HepG2 (cell line): ENCODE data around the gene GALC. TPM values are rescaled to one million over a fixed set of nuclear protein-coding genes. Genes with fewer than 3 reads are reported as not detected.

Experiments used
- ATAC-seq: fragments of 200-7000 bp; cut with Tn5 transposase; 3 replicates; pipeline ENCODE4 v1.9.1; 2020; ENCODE audit warnings: mild to moderate bottlenecking, moderate library complexity
- BruUV-seq: library from RNA; stranded (reverse); fragments of 400-500 nt; replicated peaks from 2 replicates; lab custom pipeline; 2021; lab: Mats Ljungman, UMichigan
- CTCF ChIA-PET: fragments of 300-600 bp; formaldehyde crosslinking; extraction: SDS; loops from one replicate; lab custom pipeline; 2021; ENCODE audit warnings: low total read pairs, inconsistent platforms, low intra/inter-chr PET ratio; lab: Yijun Ruan, JAX
- POLR2A ChIA-PET: fragments of 350-600 bp; sonication (Branson Sonifier 250); formaldehyde crosslinking; loops from one replicate; lab custom pipeline; 2020; ENCODE audit warnings: antibody characterized with exemption, inconsistent platforms; lab: Yijun Ruan, JAX
- DNase-seq: peaks from one replicate; pipeline ENCODE4 v3.0.0-alpha.2; 2015; ENCODE audit warnings: low spot score
- FAIRE-seq: peaks from 3 replicates; lab custom pipeline; 2011; peaks lifted over from hg19 to GRCh38; lab: Jason Lieb, UNC
- H2AFZ ChIP-seq: one replicate; pipeline ENCODE4 v1.6.1; 2011; ENCODE audit warnings: low read length, inconsistent platforms
- H3K27ac ChIP-seq: fragments of 300-600 bp; 3 replicates; pipeline ENCODE4 v1.8.0; 2011; ENCODE audit warnings: mixed run types, mild to moderate bottlenecking, mixed read lengths, low read length, inconsistent platforms; ENCODE audit not compliant: insufficient read depth; ENCODE audit errors: extremely low read length
- H3K27me3 ChIP-seq, 2 experiments: fragments of 200-600 bp in 1 of 2; 2 replicates in 1 of 2; 3 replicates in 1 of 2; pipeline versions ENCODE4 v1.6.0 to v1.8.0; 2011; ENCODE audit warnings: low read length in 2 of 2, mild to moderate bottlenecking in 2 of 2, moderate library complexity in 2 of 2, inconsistent platforms in 1 of 2; ENCODE audit not compliant: insufficient read depth in 2 of 2, control insufficient read depth in 1 of 2
- H3K36me3 ChIP-seq, 2 experiments: fragments of 200-600 bp in 1 of 2; replicated peaks in 1 of 2; 2 replicates in 1 of 2; 3 replicates in 1 of 2; pipeline versions ENCODE4 v1.5.1 to v1.8.0; 2011; ENCODE audit warnings: low read length in 2 of 2, inconsistent platforms in 1 of 2; ENCODE audit not compliant: insufficient read depth in 2 of 2, control insufficient read depth in 1 of 2
- H3K4me1 ChIP-seq: 2 replicates; pipeline ENCODE4 v1.5.1; 2012; ENCODE audit warnings: low read length, inconsistent platforms; ENCODE audit not compliant: insufficient read depth
- H3K4me2 ChIP-seq: 2 replicates; pipeline ENCODE4 v1.6.0; 2011; ENCODE audit warnings: low read depth, low read length, inconsistent platforms
- H3K4me3 ChIP-seq, 3 experiments: fragments of 200-600 bp in 1 of 3; sonication (generic), shearing (Covaris generic) in 1 of 3; replicated peaks in 1 of 3; 2 replicates each; pipeline ENCODE4 v1.5.1; 2011 to 2016; ENCODE audit warnings: low read length in 3 of 3, inconsistent platforms in 2 of 3, low read depth in 2 of 3, mild to moderate bottlenecking in 2 of 3, control low read depth in 1 of 3, mixed read lengths in 1 of 3; ENCODE audit not compliant: insufficient read depth in 1 of 3
- H3K79me2 ChIP-seq: one replicate; pipeline ENCODE4 v1.6.1; 2011; ENCODE audit warnings: low read length, inconsistent platforms; ENCODE audit not compliant: insufficient read depth
- H3K9ac ChIP-seq: 2 replicates; pipeline ENCODE4 v1.6.0; 2011; ENCODE audit warnings: mild to moderate bottlenecking, low read depth, low read length, inconsistent platforms; ENCODE audit not compliant: insufficient read depth
- H3K9me3 ChIP-seq: 2 replicates; pipeline ENCODE4 v1.5.1; 2012; ENCODE audit warnings: mild to moderate bottlenecking, low read length
- H4K20me1 ChIP-seq: 2 replicates; pipeline ENCODE4 v1.6.0; 2011; ENCODE audit warnings: inconsistent platforms, mild to moderate bottlenecking, low read length, moderate library complexity; ENCODE audit not compliant: insufficient read depth
- ETV6 ChIP-seq: sonication (generic); formaldehyde crosslinking; conservative IDR thresholded peaks from 2 replicates; pipeline ENCODE4 v1.4.0; 2020; ENCODE audit warnings: missing genetic modification reagents
- FOSL1 ChIP-seq: sonication (generic); formaldehyde crosslinking; IDR thresholded peaks from 2 replicates; pipeline ENCODE4 v1.9.0; 2021; ENCODE audit warnings: missing genetic modification reagents, borderline replicate concordance
- MAFG ChIP-seq: sonication (generic); formaldehyde crosslinking; IDR thresholded peaks from 2 replicates; pipeline ENCODE4 v1.5.1; 2020; ENCODE audit warnings: mild to moderate bottlenecking, missing genetic modification reagents
- NKX3-1 ChIP-seq: sonication (generic); formaldehyde crosslinking; IDR thresholded peaks from 2 replicates; pipeline ENCODE4 v1.5.0; 2020; ENCODE audit warnings: missing genetic modification reagents
- TMF1 ChIP-seq: sonication (generic); formaldehyde crosslinking; IDR thresholded peaks from 2 replicates; pipeline ENCODE4 v1.8.1; 2022; ENCODE audit warnings: low read depth, missing genetic modification reagents
- ZNF225 ChIP-seq: sonication (generic); formaldehyde crosslinking; IDR thresholded peaks from 2 replicates; pipeline ENCODE4 v1.4.0; 2020; ENCODE audit warnings: mild to moderate bottlenecking, missing genetic modification reagents
- ZNF354B ChIP-seq: sonication (generic); formaldehyde crosslinking; IDR thresholded peaks from 2 replicates; pipeline ENCODE4 v1.8.0; 2022; ENCODE audit warnings: mild to moderate bottlenecking, missing genetic modification reagents
- ZNF550 ChIP-seq: sonication (generic); formaldehyde crosslinking; IDR thresholded peaks from 2 replicates; pipeline ENCODE4 v1.4.0; 2020; ENCODE audit warnings: mild to moderate bottlenecking, missing genetic modification reagents, borderline replicate concordance
- WGBS: methylation state at CpG from one replicate; pipeline ENCODE4 v1.1.6; 2017; ENCODE audit warnings: low lambda C conversion rate; 5-methylcytosine and 5-hydroxymethylcytosine counted together
- in situ Hi-C: cut with HindIII; loops from 2 replicates; pipeline ENCODE4 v1.10.0; 2017; ENCODE audit warnings: low pct_unique_long_range_greater_than_20kb; ENCODE audit not compliant: extremely low pct_ligation_motif_present
- intact Hi-C: fragments of 100-400 bp; cut with micrococcal nuclease; formaldehyde crosslinking; loops from one replicate; pipeline ENCODE4 v1.10.0; 2022; ENCODE audit not compliant: unreplicated experiment
- polyA plus RNA-seq, 8 experiments: library from polyadenylated mRNA; depleted of rRNA in 3 of 8; stranded (reverse) in 7 of 8; unstranded in 1 of 8; fragments of >200 nt; fragmentation: Illumina TruSeq in 4 of 8; extraction: Trizol in 4 of 8; gene quantifications; 2 replicates each; pipeline versions ENCODE4 v1.2.1 to v1.2.3, GENCODE V29; 2011 to 2016; ENCODE audit warnings: low read depth in 4 of 8, missing spikeins in 1 of 8, mixed read lengths in 1 of 8; ENCODE audit not compliant: insufficient read depth in 1 of 8
- total RNA-seq, 5 experiments: library from RNA; depleted of rRNA; stranded (reverse); fragments of >200 nt; fragmentation: Illumina TruSeq; extraction: Trizol; gene quantifications; 2 replicates each; pipeline ENCODE4 v1.2.3, GENCODE V29; 2016; ENCODE audit warnings: low read depth in 1 of 5
- TF ChIP-seq, protein P1 (sequence below): sonication (generic); formaldehyde crosslinking; IDR thresholded peaks from 2 replicates; pipeline ENCODE4 v1.5.0; 2020; ENCODE audit warnings: mild to moderate bottlenecking, missing genetic modification reagents, borderline replicate concordance
- TF ChIP-seq, protein P2 (sequence below): sonication (generic); formaldehyde crosslinking; IDR thresholded peaks from 2 replicates; pipeline ENCODE4 v1.4.0; 2020; ENCODE audit warnings: missing genetic modification reagents, borderline replicate concordance
- TF ChIP-seq, protein P3 (sequence below): sonication (generic); formaldehyde crosslinking; IDR thresholded peaks from 2 replicates; pipeline ENCODE4 v1.5.0; 2020; ENCODE audit warnings: mild to moderate bottlenecking, missing genetic modification reagents
- TF ChIP-seq, protein P4 (sequence below): sonication (generic); formaldehyde crosslinking; IDR thresholded peaks from 2 replicates; pipeline ENCODE4 v1.5.1; 2020; ENCODE audit warnings: mild to moderate bottlenecking, missing genetic modification reagents, borderline replicate concordance
- TF ChIP-seq, protein P5 (sequence below): sonication (generic); formaldehyde crosslinking; conservative IDR thresholded peaks from 2 replicates; pipeline ENCODE4 v1.8.1; 2023; ENCODE audit warnings: missing genetic modification reagents

Gene GALC
- total and polyA plus RNA-seq, 2 of the 13 experiments (the other 11 are each of a cell fraction or from before 2014, with no cell fraction given): not detected

DNA sequence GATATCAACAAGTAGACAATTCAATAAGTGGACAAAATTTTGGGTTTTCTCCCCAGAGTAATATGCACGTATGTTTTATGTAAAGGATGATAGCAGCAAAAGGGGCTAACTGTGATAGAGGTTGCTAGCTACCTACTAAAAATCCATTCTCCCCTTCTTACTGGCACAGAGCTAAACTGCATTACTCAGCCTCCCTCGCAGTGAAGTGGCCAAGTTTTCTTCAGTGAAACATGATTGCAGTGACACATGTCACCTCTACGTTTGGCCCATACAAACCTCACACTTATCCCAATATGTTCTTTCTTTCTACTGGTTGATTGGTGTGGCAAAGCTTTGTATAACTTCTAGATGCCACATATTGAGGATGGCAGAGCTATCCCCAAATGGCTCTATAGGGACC is 46.2 kb upstream of the GALC start (continued):
- TF ChIP-seq, protein P1, sequence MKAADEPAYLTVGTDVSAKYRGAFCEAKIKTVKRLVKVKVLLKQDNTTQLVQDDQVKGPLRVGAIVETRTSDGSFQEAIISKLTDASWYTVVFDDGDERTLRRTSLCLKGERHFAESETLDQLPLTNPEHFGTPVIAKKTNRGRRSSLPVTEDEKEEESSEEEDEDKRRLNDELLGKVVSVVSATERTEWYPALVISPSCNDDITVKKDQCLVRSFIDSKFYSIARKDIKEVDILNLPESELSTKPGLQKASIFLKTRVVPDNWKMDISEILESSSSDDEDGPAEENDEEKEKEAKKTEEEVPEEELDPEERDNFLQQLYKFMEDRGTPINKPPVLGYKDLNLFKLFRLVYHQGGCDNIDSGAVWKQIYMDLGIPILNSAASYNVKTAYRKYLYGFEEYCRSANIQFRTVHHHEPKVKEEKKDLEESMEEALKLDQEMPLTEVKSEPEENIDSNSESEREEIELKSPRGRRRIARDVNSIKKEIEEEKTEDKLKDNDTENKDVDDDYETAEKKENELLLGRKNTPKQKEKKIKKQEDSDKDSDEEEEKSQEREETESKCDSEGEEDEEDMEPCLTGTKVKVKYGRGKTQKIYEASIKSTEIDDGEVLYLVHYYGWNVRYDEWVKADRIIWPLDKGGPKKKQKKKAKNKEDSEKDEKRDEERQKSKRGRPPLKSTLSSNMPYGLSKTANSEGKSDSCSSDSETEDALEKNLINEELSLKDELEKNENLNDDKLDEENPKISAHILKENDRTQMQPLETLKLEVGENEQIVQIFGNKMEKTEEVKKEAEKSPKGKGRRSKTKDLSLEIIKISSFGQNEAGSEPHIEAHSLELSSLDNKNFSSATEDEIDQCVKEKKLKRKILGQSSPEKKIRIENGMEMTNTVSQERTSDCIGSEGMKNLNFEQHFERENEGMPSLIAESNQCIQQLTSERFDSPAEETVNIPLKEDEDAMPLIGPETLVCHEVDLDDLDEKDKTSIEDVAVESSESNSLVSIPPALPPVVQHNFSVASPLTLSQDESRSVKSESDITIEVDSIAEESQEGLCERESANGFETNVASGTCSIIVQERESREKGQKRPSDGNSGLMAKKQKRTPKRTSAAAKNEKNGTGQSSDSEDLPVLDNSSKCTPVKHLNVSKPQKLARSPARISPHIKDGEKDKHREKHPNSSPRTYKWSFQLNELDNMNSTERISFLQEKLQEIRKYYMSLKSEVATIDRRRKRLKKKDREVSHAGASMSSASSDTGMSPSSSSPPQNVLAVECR (CRISPR knock-in tag): no peak
- TF ChIP-seq ZNF354B (CRISPR knock-in tag): no peak
- TF ChIP-seq TMF1 (CRISPR knock-in tag): no peak
- TF ChIP-seq ETV6: no peak
- no peak for TF ChIP-seq ZNF550
- TF ChIP-seq, protein P2, sequence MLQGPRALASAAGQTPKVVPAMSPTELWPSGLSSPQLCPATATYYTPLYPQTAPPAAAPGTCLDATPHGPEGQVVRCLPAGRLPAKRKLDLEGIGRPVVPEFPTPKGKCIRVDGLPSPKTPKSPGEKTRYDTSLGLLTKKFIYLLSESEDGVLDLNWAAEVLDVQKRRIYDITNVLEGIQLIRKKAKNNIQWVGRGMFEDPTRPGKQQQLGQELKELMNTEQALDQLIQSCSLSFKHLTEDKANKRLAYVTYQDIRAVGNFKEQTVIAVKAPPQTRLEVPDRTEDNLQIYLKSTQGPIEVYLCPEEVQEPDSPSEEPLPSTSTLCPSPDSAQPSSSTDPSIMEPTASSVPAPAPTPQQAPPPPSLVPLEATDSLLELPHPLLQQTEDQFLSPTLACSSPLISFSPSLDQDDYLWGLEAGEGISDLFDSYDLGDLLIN (CRISPR knock-in tag): no peak
- TF ChIP-seq MAFG: no peak
- no peak for TF ChIP-seq FOSL1

DNA sequence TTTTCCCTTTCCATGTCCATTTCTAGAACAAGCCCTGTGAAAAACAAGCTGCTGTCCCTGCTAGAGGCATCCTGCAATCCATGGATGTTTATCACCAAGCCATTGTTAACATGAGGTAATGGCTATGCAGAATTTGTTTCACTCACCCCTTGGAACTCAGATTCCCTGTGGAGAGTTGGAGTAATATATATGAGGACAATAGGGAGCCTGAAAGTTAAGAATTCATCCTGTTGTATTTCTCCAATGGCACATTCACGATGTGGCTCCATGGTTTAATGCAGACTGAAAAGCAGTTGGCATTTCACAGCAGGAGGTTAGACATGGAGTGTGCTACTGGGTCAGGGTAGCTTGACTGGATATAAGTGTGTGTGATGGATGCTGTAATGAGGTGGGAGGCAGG is 44.3 kb upstream of the GALC start:
- DNase-seq (no peak), ATAC-seq (no peak), FAIRE-seq (no peak)
- 100% methylated on average over 1 of the region's 1 CpG for WGBS
- ChIA-PET CTCF (no interaction called here), POLR2A (no interaction called here)
- in situ Hi-C loops (no loop called here), intact Hi-C loops (no loop called here)
- Histone ChIP-seq H3K9me3 (no peaks in the 10 kb centered on the region), H3K27ac (no peak overlapping the region), H3K4me1 (peaks cover 13% of the 10 kb centered on the region), H3K4me3 (no peak overlapping the region), H3K4me2 (no peak overlapping the region), H2AFZ (no peak overlapping the region), H3K36me3 (peaks cover 11 to 30% of the 10 kb centered on the region in 2 experiments; a peak in 4 of 5 replicates), H4K20me1 (no peaks in the 10 kb centered on the region), H3K27me3 (no peaks in the 10 kb centered on the region), H3K79me2 (peaks cover 14% of the 10 kb centered on the region), H3K9ac (no peak overlapping the region)
- no TSS peak for BruUV-seq
- TF ChIP-seq ZNF225 (no peak), NKX3-1 (no peak)
- TF ChIP-seq, protein P3, sequence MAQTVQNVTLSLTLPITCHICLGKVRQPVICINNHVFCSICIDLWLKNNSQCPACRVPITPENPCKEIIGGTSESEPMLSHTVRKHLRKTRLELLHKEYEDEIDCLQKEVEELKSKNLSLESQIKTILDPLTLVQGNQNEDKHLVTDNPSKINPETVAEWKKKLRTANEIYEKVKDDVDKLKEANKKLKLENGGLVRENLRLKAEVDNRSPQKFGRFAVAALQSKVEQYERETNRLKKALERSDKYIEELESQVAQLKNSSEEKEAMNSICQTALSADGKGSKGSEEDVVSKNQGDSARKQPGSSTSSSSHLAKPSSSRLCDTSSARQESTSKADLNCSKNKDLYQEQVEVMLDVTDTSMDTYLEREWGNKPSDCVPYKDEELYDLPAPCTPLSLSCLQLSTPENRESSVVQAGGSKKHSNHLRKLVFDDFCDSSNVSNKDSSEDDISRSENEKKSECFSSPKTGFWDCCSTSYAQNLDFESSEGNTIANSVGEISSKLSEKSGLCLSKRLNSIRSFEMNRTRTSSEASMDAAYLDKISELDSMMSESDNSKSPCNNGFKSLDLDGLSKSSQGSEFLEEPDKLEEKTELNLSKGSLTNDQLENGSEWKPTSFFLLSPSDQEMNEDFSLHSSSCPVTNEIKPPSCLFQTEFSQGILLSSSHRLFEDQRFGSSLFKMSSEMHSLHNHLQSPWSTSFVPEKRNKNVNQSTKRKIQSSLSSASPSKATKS (CRISPR knock-in tag): no peak
- TF ChIP-seq, protein P4, sequence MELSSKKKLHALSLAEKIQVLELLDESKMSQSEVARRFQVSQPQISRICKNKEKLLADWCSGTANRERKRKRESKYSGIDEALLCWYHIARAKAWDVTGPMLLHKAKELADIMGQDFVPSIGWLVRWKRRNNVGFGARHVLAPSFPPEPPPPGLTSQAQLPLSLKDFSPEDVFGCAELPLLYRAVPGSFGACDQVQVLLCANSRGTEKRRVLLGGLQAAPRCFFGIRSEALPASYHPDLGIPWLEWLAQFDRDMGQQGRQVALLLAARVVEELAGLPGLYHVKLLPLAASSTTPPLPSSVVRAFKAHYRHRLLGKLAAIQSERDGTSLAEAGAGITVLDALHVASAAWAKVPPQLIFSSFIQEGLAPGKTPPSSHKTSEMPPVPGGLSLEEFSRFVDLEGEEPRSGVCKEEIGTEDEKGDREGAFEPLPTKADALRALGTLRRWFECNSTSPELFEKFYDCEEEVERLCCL (CRISPR knock-in tag): no peak
- TF ChIP-seq, protein P5, sequence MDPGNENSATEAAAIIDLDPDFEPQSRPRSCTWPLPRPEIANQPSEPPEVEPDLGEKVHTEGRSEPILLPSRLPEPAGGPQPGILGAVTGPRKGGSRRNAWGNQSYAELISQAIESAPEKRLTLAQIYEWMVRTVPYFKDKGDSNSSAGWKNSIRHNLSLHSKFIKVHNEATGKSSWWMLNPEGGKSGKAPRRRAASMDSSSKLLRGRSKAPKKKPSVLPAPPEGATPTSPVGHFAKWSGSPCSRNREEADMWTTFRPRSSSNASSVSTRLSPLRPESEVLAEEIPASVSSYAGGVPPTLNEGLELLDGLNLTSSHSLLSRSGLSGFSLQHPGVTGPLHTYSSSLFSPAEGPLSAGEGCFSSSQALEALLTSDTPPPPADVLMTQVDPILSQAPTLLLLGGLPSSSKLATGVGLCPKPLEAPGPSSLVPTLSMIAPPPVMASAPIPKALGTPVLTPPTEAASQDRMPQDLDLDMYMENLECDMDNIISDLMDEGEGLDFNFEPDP (CRISPR knock-in tag): no peak
